GM18873 (cell line): ENCODE measurements around the gene OR4N5.

Experiments used
- ATAC-seq: cut with Tn5 transposase; IDR thresholded peaks from one replicate; pipeline ENCODE4 v1.9.1; 2021; ENCODE audit warnings: mild to moderate bottlenecking, moderate library complexity, moderate number of reproducible peaks; ENCODE audit not compliant: unreplicated experiment, low FRiP score

OR4N5 gene

GRCh38 chr14:20191396-20191795 lies 52.8 kb downstream of the OR4N5 start:
- ATAC-seq, result no peak

GRCh38 chr14:20194101-20194500 lies 55.5 kb downstream of the OR4N5 start:
- ATAC-seq, result no peak
